ENCODE data around the gene RAPGEF6. TPM values are rescaled to one million over a fixed set of nuclear protein-coding genes. Genes with fewer than 3 reads are reported as not detected.
A peak's percentile ranks its signal among the peaks of the same experiment; 100 is the strongest.

Gene RAPGEF6
- total RNA-seq, 4 donors from 2014 or later = 7.2 to 11.7 (median 8.5) TPM

DNA sequence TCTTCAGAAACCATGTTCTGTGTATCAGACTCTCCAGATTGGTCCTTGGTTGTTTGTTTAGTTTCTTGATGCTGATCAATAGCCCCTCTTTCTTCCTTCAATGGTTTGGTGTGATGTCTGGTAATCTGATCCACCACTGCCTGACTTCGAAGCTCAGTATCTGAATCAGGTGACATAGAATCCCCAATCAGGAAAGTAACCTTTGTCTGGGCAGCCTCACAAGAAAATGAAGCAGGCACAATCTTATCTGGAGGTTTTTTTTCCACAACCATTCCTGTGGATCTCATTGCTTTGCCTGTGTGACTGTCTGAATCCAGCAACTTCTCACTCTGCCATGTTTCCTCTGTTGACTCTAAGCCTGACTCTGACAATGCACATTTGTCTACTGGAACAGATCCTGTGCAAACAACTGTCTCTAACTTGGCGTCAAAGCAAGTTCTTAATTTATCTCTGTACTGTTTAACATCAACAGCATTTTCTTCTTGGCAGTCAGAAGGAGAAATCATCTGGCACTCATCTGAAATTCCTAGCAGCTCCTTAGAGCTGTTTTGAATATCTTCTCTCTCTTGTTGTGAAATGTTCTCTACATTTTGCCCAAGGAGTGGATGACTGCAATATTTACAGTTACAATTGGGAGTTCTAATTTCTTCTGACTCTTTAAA, 37.1 kb upstream of the RAPGEF6 start:
- H3K27me3 ChIP-seq = no peaks in the 10 kb centered on the region
- TF ChIP-seq, protein P1, sequence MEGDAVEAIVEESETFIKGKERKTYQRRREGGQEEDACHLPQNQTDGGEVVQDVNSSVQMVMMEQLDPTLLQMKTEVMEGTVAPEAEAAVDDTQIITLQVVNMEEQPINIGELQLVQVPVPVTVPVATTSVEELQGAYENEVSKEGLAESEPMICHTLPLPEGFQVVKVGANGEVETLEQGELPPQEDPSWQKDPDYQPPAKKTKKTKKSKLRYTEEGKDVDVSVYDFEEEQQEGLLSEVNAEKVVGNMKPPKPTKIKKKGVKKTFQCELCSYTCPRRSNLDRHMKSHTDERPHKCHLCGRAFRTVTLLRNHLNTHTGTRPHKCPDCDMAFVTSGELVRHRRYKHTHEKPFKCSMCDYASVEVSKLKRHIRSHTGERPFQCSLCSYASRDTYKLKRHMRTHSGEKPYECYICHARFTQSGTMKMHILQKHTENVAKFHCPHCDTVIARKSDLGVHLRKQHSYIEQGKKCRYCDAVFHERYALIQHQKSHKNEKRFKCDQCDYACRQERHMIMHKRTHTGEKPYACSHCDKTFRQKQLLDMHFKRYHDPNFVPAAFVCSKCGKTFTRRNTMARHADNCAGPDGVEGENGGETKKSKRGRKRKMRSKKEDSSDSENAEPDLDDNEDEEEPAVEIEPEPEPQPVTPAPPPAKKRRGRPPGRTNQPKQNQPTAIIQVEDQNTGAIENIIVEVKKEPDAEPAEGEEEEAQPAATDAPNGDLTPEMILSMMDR (IDR thresholded peaks at IDR 0.05 in 4 of 5, conservative IDR thresholded peaks at IDR 0.05 in 1 of 5) = no peak
- no peak for TF ChIP-seq POLR2A (IDR thresholded peaks at IDR 0.05)
- H3K36me3 ChIP-seq = peaks cover 0 to 38% of the 10 kb centered on the region in 2 donors
- DNase-seq = peak; percentile 43 to 50
- peak; percentile 88 to 93 for ATAC-seq
- peaks cover 33 to 39% of the 10 kb centered on the region in 2 donors for H3K4me1 ChIP-seq
- H3K27ac ChIP-seq = peak overlapping the region; percentile 85 to 93 (median 88)
- H3K4me3 ChIP-seq = peak overlapping the region in 2 of 4 donors; percentile 5 to 21
- in situ Hi-C loops (cut with MboI; ENCODE audit: low sequenced_read_pairs in 4 of 4) = no loop called here
- intact Hi-C loops (cut with DNase I; ENCODE audit: low total_unique reads) = loop anchor here (1.0 to 2.0 kb wide), 2 partner anchors 37 to 124 kb away; partner anchors contain the start of gene RAPGEF6
- H3K9me3 ChIP-seq = no peaks in the 10 kb centered on the region

DNA sequence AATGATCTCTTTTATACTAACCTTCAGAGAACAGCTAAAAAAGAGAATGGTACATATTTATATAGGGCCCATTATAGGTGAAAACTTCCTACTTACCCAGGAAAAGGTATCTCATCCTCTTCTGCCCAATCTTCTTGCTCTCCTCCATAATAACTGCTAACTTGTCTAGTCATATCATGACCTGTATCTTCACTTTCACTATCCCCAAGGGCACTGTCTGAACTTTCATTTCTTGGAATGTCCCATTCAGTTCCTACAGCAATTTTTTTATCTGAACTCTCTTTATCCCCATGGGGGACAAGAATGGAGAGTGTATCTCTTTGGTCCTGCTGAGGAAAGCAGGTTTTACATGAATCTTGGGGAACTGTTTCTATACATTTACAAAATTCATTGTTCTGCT, 36.4 kb upstream of the RAPGEF6 start:
- TF ChIP-seq POLR2A (IDR thresholded peaks at IDR 0.05) = no peak
- TF ChIP-seq, protein P1 (IDR thresholded peaks at IDR 0.05 in 4 of 5, conservative IDR thresholded peaks at IDR 0.05 in 1 of 5) = no peak
- Histone ChIP-seq H3K4me1 (peaks cover 29 to 31% of the 10 kb centered on the region in 2 donors), H3K36me3 (peaks cover 0 to 31% of the 10 kb centered on the region in 2 donors), H3K27me3 (no peaks in the 10 kb centered on the region), H3K4me3 (no peak overlapping the region), H3K27ac (peak overlapping the region; percentile 85 to 93 (median 88)), H3K9me3 (no peaks in the 10 kb centered on the region)
- ATAC-seq (peak; percentile 21 to 70), DNase-seq (no peak)
- in situ Hi-C loops (cut with MboI; ENCODE audit: low sequenced_read_pairs in 4 of 4) = no loop called here
- intact Hi-C loops (cut with DNase I; ENCODE audit: low total_unique reads) = no loop called here

DNA sequence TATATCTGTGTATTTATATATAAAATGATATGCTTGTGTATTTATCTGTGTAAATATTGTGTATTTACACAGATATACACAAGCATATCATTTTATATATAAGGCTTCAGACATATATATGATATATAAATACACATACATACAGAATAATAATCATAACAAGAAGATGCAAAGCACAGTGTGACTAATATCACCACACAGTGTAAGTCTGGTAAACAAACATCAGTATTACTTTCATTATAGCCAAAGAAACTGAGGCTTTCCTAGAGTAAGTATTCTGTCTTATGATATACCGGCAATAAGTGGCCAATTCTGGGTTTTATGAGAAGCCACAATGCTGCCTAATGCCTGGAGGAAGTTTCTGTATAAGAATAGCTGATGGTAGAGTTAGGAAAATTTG, 29.9 kb upstream of the RAPGEF6 start:
- no peak for TF ChIP-seq POLR2A (IDR thresholded peaks at IDR 0.05)
- TF ChIP-seq, protein P1 (IDR thresholded peaks at IDR 0.05 in 4 of 5, conservative IDR thresholded peaks at IDR 0.05 in 1 of 5) = no peak
- H3K27ac ChIP-seq = no peak overlapping the region
- H3K4me1 ChIP-seq = no peaks in the 10 kb centered on the region
- DNase-seq = no peak
- ATAC-seq = no peak
- no peaks in the 10 kb centered on the region for H3K9me3 ChIP-seq
- no peaks in the 10 kb centered on the region for H3K27me3 ChIP-seq
- H3K36me3 ChIP-seq = peaks cover 0 to 31% of the 10 kb centered on the region in 2 donors
- intact Hi-C loops (cut with DNase I; ENCODE audit: low total_unique reads) = no loop called here
- in situ Hi-C loops (cut with MboI; ENCODE audit: low sequenced_read_pairs in 4 of 4) = no loop called here
- H3K4me3 ChIP-seq = no peak overlapping the region

DNA sequence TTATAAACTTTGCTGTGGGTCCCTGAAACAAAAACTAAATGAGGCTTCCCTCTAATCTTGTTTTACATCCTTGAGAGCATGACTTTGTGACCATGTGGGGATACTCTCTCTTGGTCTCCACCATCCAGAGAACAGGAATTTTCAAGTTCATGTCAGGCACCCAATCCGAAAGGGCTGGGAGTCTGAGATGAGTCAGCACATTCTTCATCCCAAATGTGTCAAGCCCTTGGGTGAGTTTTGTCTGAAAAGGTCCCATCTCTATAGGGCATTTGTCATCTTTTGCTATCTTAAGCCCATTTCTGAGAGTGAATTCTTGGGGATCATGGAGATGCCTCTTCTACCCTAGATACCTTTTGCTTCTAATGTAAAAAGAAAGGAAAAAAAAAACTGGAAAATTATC, 26.9 kb upstream of the RAPGEF6 start:
- no peak for ATAC-seq
- Histone ChIP-seq H3K4me1 (no peaks in the 10 kb centered on the region), H3K27ac (peak overlapping the region; percentile 10 to 33 (median 18)), H3K36me3 (peaks cover 0 to 31% of the 10 kb centered on the region in 2 donors), H3K27me3 (no peaks in the 10 kb centered on the region), H3K9me3 (no peaks in the 10 kb centered on the region), H3K4me3 (no peak overlapping the region)
- in situ Hi-C loops (cut with MboI; ENCODE audit: low sequenced_read_pairs in 4 of 4) (no loop called here), intact Hi-C loops (cut with DNase I; ENCODE audit: low total_unique reads) (no loop called here)
- TF ChIP-seq, protein P1 (IDR thresholded peaks at IDR 0.05 in 4 of 5, conservative IDR thresholded peaks at IDR 0.05 in 1 of 5) = no peak
- no peak for TF ChIP-seq POLR2A (IDR thresholded peaks at IDR 0.05)
- no peak for DNase-seq
